ENCODE measurements around the gene VWDE.

DNA sequence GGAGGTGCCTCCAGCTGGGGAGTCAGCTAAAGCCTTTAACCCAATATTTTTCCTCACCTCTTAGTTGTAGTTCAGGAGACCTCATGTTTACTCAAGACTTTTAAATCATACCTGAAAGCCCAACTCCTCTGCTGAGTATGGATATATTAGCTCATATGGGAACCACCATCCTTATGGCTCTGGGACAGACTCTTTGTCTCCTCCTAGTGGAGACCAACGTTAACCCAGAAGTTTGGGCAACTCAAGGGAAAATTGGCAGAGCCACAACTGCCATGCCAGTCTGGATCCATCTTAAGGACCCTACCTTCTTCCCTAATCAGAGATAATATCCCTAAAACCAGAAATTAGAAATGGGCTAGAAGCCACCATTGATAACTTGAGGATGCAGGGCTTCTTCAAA, 111.8 kb downstream of the VWDE start:
- TF ChIP-seq, protein P1, sequence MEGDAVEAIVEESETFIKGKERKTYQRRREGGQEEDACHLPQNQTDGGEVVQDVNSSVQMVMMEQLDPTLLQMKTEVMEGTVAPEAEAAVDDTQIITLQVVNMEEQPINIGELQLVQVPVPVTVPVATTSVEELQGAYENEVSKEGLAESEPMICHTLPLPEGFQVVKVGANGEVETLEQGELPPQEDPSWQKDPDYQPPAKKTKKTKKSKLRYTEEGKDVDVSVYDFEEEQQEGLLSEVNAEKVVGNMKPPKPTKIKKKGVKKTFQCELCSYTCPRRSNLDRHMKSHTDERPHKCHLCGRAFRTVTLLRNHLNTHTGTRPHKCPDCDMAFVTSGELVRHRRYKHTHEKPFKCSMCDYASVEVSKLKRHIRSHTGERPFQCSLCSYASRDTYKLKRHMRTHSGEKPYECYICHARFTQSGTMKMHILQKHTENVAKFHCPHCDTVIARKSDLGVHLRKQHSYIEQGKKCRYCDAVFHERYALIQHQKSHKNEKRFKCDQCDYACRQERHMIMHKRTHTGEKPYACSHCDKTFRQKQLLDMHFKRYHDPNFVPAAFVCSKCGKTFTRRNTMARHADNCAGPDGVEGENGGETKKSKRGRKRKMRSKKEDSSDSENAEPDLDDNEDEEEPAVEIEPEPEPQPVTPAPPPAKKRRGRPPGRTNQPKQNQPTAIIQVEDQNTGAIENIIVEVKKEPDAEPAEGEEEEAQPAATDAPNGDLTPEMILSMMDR (IDR thresholded peaks at IDR 0.05) = no peak
- TF ChIP-seq POLR2A (IDR thresholded peaks at IDR 0.05) (no peak), POLR2AphosphoS5 (IDR thresholded peaks at IDR 0.05) (no peak), EP300 (IDR thresholded peaks at IDR 0.05) (no peak)

Data from gastroesophageal sphincter (tissue), 3 donors.